Neural progenitor cell (in vitro differentiated cells): Measurements from ENCODE around the gene CXCR4. TPM values are rescaled to one million over a fixed set of nuclear protein-coding genes. Genes with fewer than 3 reads are reported as not detected.

Experiments used
- DNase-seq: peaks from one replicate; pipeline ENCODE4 v3.0.0-alpha.2; 2016; ENCODE audit warnings: low spot score
- H2AFZ ChIP-seq: fragments of 200-600 bp; sonication (generic); replicated peaks from 2 replicates; pipeline ENCODE4 v1.6.1; 2016; ENCODE audit warnings: antibody characterized with exemption
- H3F3A ChIP-seq: fragments of 200-600 bp; sonication (generic); 2 replicates; pipeline ENCODE4 v1.6.1; 2016; ENCODE audit warnings: antibody characterized with exemption, low read depth
- H3K27ac ChIP-seq: fragments of 200-600 bp; sonication (generic); 2 replicates; pipeline ENCODE4 v1.5.1; 2016; ENCODE audit warnings: mild to moderate bottlenecking
- H3K27me3 ChIP-seq: fragments of 200-600 bp; sonication (generic); 2 replicates; pipeline ENCODE4 v1.6.1; 2016; ENCODE audit warnings: mild to moderate bottlenecking, moderate library complexity
- H3K36me3 ChIP-seq: fragments of 200-600 bp; sonication (generic); 2 replicates; pipeline ENCODE4 v1.5.1; 2016
- H3K4me1 ChIP-seq: fragments of 200-600 bp; sonication (generic); 2 replicates; pipeline ENCODE4 v1.6.1; 2016; ENCODE audit warnings: mixed run types
- H3K4me2 ChIP-seq: fragments of 200-600 bp; sonication (generic); 2 replicates; pipeline ENCODE4 v1.6.1; 2016
- H3K4me3 ChIP-seq: fragments of 200-600 bp; sonication (generic); 2 replicates; pipeline ENCODE4 v1.5.1; 2016
- H3K79me2 ChIP-seq: fragments of 200-600 bp; sonication (generic); 2 replicates; pipeline ENCODE4 v1.6.1; 2016; ENCODE audit warnings: low read depth
- H3K9ac ChIP-seq: fragments of 200-600 bp; sonication (generic); 2 replicates; pipeline ENCODE4 v1.6.1; 2016
- H3K9me3 ChIP-seq: fragments of 200-600 bp; sonication (generic); 2 replicates; pipeline ENCODE4 v1.5.1; 2016; ENCODE audit warnings: low read depth
- H4K20me1 ChIP-seq: fragments of 200-600 bp; sonication (generic); 2 replicates; pipeline ENCODE4 v1.6.1; 2016; ENCODE audit warnings: low read depth
- H3K27ac Mint-ChIP-seq: 3 replicates; pipeline ENCODE4 v1.8.0; 2021; ENCODE audit warnings: mixed read lengths
- H3K27me3 Mint-ChIP-seq: 2 replicates; pipeline ENCODE4 v1.8.0; 2022; ENCODE audit warnings: low read depth, mild to moderate bottlenecking, inconsistent platforms, moderate library complexity, mixed read lengths; ENCODE audit not compliant: insufficient read depth
- H3K36me3 Mint-ChIP-seq: 3 replicates; pipeline ENCODE4 v1.8.0; 2021; ENCODE audit warnings: mixed read lengths
- H3K4me1 Mint-ChIP-seq: 3 replicates; pipeline ENCODE4 v1.8.0; 2021; ENCODE audit warnings: mixed read lengths
- H3K4me3 Mint-ChIP-seq: 3 replicates; pipeline ENCODE4 v1.8.0; 2021; ENCODE audit warnings: mild to moderate bottlenecking, moderate library complexity, mixed read lengths
- H3K9me3 Mint-ChIP-seq: 3 replicates; pipeline ENCODE4 v1.8.0; 2020; ENCODE audit warnings: mixed read lengths
- CTCF ChIP-seq: fragments of 200-600 bp; sonication (generic); IDR thresholded peaks from 2 replicates; pipeline ENCODE4 v1.5.1; 2017; ENCODE audit warnings: antibody characterized with exemption, mild to moderate bottlenecking
- EZH2 ChIP-seq: fragments of 200-600 bp; sonication (generic); IDR thresholded peaks from 2 replicates; pipeline ENCODE4 v1.6.1; 2017; ENCODE audit warnings: antibody characterized with exemption, mild to moderate bottlenecking, moderate library complexity
- EZH2phosphoT487 ChIP-seq: fragments of 200-600 bp; sonication (generic); IDR thresholded peaks from 2 replicates; pipeline ENCODE4 v1.6.1; 2017; ENCODE audit warnings: antibody characterized with exemption
- total RNA-seq: library from RNA; depleted of rRNA; stranded (reverse); fragments of >200 nt; gene quantifications from 2 replicates; pipeline ENCODE4 v1.2.3, GENCODE V29; 2015; ENCODE audit warnings: low replicate concordance

Gene CXCR4
- total RNA-seq, 1 donor from 2014 or later = 32.6 TPM

- no peak overlapping the region for H3K9ac ChIP-seq
- H3K4me1 ChIP-seq = peaks cover 4% of the 10 kb centered on the region
- H3K79me2 ChIP-seq = no peaks in the 10 kb centered on the region
- H3K36me3 ChIP-seq = no peaks in the 10 kb centered on the region
- H3K4me1 Mint-ChIP-seq = peaks cover 19% of the 10 kb centered on the region
- H3K9me3 Mint-ChIP-seq = no peaks in the 10 kb centered on the region
- no peak overlapping the region for H3K27ac Mint-ChIP-seq
- no peaks in the 10 kb centered on the region for H3F3A ChIP-seq
- no peaks in the 10 kb centered on the region for H3K36me3 Mint-ChIP-seq
- no peak overlapping the region for H3K4me3 Mint-ChIP-seq
- no peaks in the 10 kb centered on the region for H4K20me1 ChIP-seq
- DNase-seq = no peak
- no peak for TF ChIP-seq CTCF
- TF ChIP-seq EZH2phosphoT487 = no peak
- no peak for TF ChIP-seq EZH2
- no peaks in the 10 kb centered on the region for H3K27me3 ChIP-seq
- no peaks in the 10 kb centered on the region for H3K9me3 ChIP-seq
- peaks cover 14% of the 10 kb centered on the region for H3K27me3 Mint-ChIP-seq
- H3K27ac ChIP-seq = no peak overlapping the region
- no peak overlapping the region for H3K4me2 ChIP-seq
- no peak overlapping the region for H2AFZ ChIP-seq
- H3K4me3 ChIP-seq = no peak overlapping the region
These were observed 15.2 kb upstream of the CXCR4 start for GRCh38 chr2:136133176-136133575.

- DNase-seq = no peak
- no peaks in the 10 kb centered on the region for H3K9me3 ChIP-seq
- H3K27me3 ChIP-seq = no peaks in the 10 kb centered on the region
- H3K4me1 Mint-ChIP-seq = peaks cover 21% of the 10 kb centered on the region
- H3K4me2 ChIP-seq = no peak overlapping the region
- no peak overlapping the region for H3K4me3 ChIP-seq
- H3K9ac ChIP-seq = no peak overlapping the region
- H3K9me3 Mint-ChIP-seq = no peaks in the 10 kb centered on the region
- H3K27ac Mint-ChIP-seq = no peak overlapping the region
- TF ChIP-seq EZH2phosphoT487 = no peak
- TF ChIP-seq EZH2 = no peak
- TF ChIP-seq CTCF = no peak
- no peaks in the 10 kb centered on the region for H4K20me1 ChIP-seq
- H3K79me2 ChIP-seq = no peaks in the 10 kb centered on the region
- H3K36me3 ChIP-seq = no peaks in the 10 kb centered on the region
- peaks cover 8% of the 10 kb centered on the region for H3K4me1 ChIP-seq
- no peak overlapping the region for H2AFZ ChIP-seq
- no peaks in the 10 kb centered on the region for H3K36me3 Mint-ChIP-seq
- no peak overlapping the region for H3K27ac ChIP-seq
- no peak overlapping the region for H3K4me3 Mint-ChIP-seq
- no peaks in the 10 kb centered on the region for H3F3A ChIP-seq
- peaks cover 14% of the 10 kb centered on the region for H3K27me3 Mint-ChIP-seq
These were observed 14.8 kb upstream of the CXCR4 start for GRCh38 chr2:136132825-136133155.

GRCh38 chr2:136131961-136132824 is 14.2 kb upstream of the CXCR4 start:
- H3K27me3 ChIP-seq = no peaks in the 10 kb centered on the region
- no peak overlapping the region for H3K4me2 ChIP-seq
- no peaks in the 10 kb centered on the region for H4K20me1 ChIP-seq
- Mint-ChIP-seq H3K27me3 (peaks cover 14% of the 10 kb centered on the region), H3K9me3 (no peaks in the 10 kb centered on the region), H3K36me3 (no peaks in the 10 kb centered on the region), H3K27ac (no peak overlapping the region), H3K4me3 (no peak overlapping the region), H3K4me1 (peaks cover 27% of the 10 kb centered on the region)
- no peak overlapping the region for H3K27ac ChIP-seq
- no peak overlapping the region for H3K9ac ChIP-seq
- no peak for DNase-seq
- no peaks in the 10 kb centered on the region for H3K79me2 ChIP-seq
- no peaks in the 10 kb centered on the region for H3F3A ChIP-seq
- peaks cover 14% of the 10 kb centered on the region for H3K4me1 ChIP-seq
- peak overlapping the region; percentile 13 for H2AFZ ChIP-seq
- H3K4me3 ChIP-seq = no peak overlapping the region
- H3K36me3 ChIP-seq = no peaks in the 10 kb centered on the region
- TF ChIP-seq EZH2 (no peak), EZH2phosphoT487 (no peak), CTCF (no peak)
- H3K9me3 ChIP-seq = no peaks in the 10 kb centered on the region
